Central memory CD8-positive, alpha-beta T cell (primary cell): ENCODE results near the gene CNNM2.
A peak's percentile ranks its signal among the peaks of the same experiment; 100 is the strongest.
"Not testable (repeated sequence)": the region's sequence is repeated elsewhere in the genome, so short reads cannot be mapped to it uniquely, and the experiment has no call there.

Experiments
- ATAC-seq: fragments of 150-1000 bp; cut with Tn5 transposase; replicated peaks from 2 replicates; pipeline ENCODE4 v1.10.0; 2022; ENCODE audit warnings: mild to moderate bottlenecking, moderate FRiP score, moderate number of reproducible peaks; ENCODE audit not compliant: poor library complexity, severe bottlenecking; ENCODE audit errors: extremely low read depth
- DNase-seq, 2 donors: peaks; one replicate each; pipeline ENCODE4 v3.0.0; 2021; ENCODE audit warnings: low spot score in 2 of 2
- H3K27ac Mint-ChIP-seq: one replicate; pipeline ENCODE4 v1.8.0; 2022; ENCODE audit warnings: low read depth, mild to moderate bottlenecking, moderate library complexity, mixed read lengths
- H3K27me3 Mint-ChIP-seq: one replicate; pipeline ENCODE4 v1.8.0; 2022; ENCODE audit warnings: mixed read lengths
- H3K36me3 Mint-ChIP-seq: one replicate; pipeline ENCODE4 v1.8.0; 2022; ENCODE audit warnings: mild to moderate bottlenecking, moderate library complexity, mixed read lengths; ENCODE audit not compliant: insufficient read depth
- H3K4me1 Mint-ChIP-seq: one replicate; pipeline ENCODE4 v1.8.0; 2022; ENCODE audit warnings: mixed read lengths
- H3K4me3 Mint-ChIP-seq: one replicate; pipeline ENCODE4 v1.8.0; 2022; ENCODE audit warnings: mild to moderate bottlenecking, moderate library complexity, mixed read lengths
- H3K9me3 Mint-ChIP-seq: one replicate; pipeline ENCODE4 v1.8.0; 2022; ENCODE audit warnings: mixed read lengths

CNNM2 gene

GRCh38 chr10:102906507-102906906 lies 11.6 kb upstream of the CNNM2 start:
- Mint-ChIP-seq H3K36me3 (no peaks in the 10 kb centered on the region), H3K4me3 (no peak overlapping the region), H3K27ac (no peak overlapping the region), H3K27me3 (no peaks in the 10 kb centered on the region), H3K9me3 (no peaks in the 10 kb centered on the region), H3K4me1 (no peaks in the 10 kb centered on the region)
- DNase-seq (no peak), ATAC-seq (no peak)

DNA sequence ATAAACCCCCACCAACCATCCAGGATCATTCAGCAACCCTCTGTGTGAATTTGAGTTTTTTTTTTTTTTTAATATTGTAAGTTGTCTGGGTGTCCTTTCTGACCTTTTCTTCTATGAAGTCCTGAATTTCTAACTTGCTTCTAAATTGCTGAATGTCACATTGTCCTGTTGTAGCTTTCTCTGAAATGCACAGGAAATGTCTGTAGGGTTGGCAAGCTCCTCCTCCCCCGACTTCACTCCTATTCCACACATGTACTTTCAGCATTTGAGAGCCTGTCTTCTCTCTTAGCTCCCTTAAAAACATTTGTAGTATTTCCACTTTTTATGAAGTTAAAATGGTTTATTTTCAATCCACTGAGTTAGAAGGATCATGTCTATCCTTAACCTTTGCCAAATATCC lies 3.3 kb upstream of the CNNM2 start:
- DNase-seq (no peak), ATAC-seq (no peak)
- no peak overlapping the region for H3K4me3 Mint-ChIP-seq
- H3K36me3 Mint-ChIP-seq, result peaks cover 11% of the 10 kb centered on the region
- H3K27me3 Mint-ChIP-seq, result peaks cover 15% of the 10 kb centered on the region
- no peak overlapping the region for H3K27ac Mint-ChIP-seq
- no peaks in the 10 kb centered on the region for H3K9me3 Mint-ChIP-seq
- H3K4me1 Mint-ChIP-seq, result peaks cover 11% of the 10 kb centered on the region

GRCh38 chr10:102916173-102916572 lies 1.9 kb upstream of the CNNM2 start:
- H3K4me3 Mint-ChIP-seq, result peak overlapping the region; percentile 97
- DNase-seq (no peak), ATAC-seq (no peak)
- peaks cover 11% of the 10 kb centered on the region for H3K36me3 Mint-ChIP-seq
- peaks cover 15% of the 10 kb centered on the region for H3K27me3 Mint-ChIP-seq
- H3K9me3 Mint-ChIP-seq, result no peaks in the 10 kb centered on the region
- no peak overlapping the region for H3K27ac Mint-ChIP-seq
- H3K4me1 Mint-ChIP-seq, result peaks cover 25% of the 10 kb centered on the region

GRCh38 chr10:102917314-102917961 lies 656 bp upstream of the CNNM2 start:
- Mint-ChIP-seq H3K9me3 (no peaks in the 10 kb centered on the region), H3K27me3 (peaks cover 9% of the 10 kb centered on the region), H3K4me3 (peak overlapping the region; percentile 97), H3K27ac (peak overlapping the region; percentile 79), H3K36me3 (peaks cover 11% of the 10 kb centered on the region), H3K4me1 (peaks cover 37% of the 10 kb centered on the region)
- ATAC-seq (peak; percentile 60), DNase-seq (peak; percentile 73 to 76)

DNA sequence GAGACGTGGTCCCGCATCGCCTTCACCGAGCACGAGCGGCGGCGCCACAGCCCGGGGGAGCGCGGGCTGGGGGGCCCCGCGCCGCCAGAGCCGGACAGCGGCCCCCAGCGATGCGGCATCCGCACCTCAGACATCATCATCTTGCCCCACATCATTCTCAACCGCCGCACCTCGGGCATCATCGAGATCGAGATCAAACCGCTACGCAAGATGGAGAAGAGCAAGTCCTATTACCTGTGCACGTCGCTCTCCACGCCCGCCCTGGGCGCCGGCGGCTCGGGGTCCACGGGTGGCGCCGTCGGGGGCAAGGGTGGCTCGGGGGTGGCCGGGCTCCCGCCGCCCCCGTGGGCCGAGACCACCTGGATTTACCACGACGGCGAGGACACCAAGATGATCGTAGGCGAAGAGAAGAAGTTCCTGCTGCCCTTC lies 737 bp downstream of the CNNM2 start:
- ATAC-seq, result no peak
- peak overlapping the region; percentile 97 for H3K4me3 Mint-ChIP-seq
- peak overlapping the region; percentile 79 for H3K27ac Mint-ChIP-seq
- H3K4me1 Mint-ChIP-seq, result peaks cover 51% of the 10 kb centered on the region
- no peaks in the 10 kb centered on the region for H3K9me3 Mint-ChIP-seq
- peaks cover 11% of the 10 kb centered on the region for H3K36me3 Mint-ChIP-seq
- DNase-seq, result peak in 1 of 2 donors; percentile 18
- H3K27me3 Mint-ChIP-seq, result peaks cover 3% of the 10 kb centered on the region

GRCh38 chr10:102919246-102919959 lies 1.3 kb downstream of the CNNM2 start:
- peak overlapping the region; percentile 38 for H3K27ac Mint-ChIP-seq
- H3K9me3 Mint-ChIP-seq, result no peaks in the 10 kb centered on the region
- DNase-seq, result no peak
- H3K4me1 Mint-ChIP-seq, result peaks cover 51% of the 10 kb centered on the region
- H3K27me3 Mint-ChIP-seq, result no peaks in the 10 kb centered on the region
- H3K36me3 Mint-ChIP-seq, result peaks cover 11% of the 10 kb centered on the region
- peak overlapping the region; percentile 97 for H3K4me3 Mint-ChIP-seq
- ATAC-seq, result no peak

- H3K27me3 Mint-ChIP-seq, result no peaks in the 10 kb centered on the region
- peak overlapping the region; percentile 97 for H3K4me3 Mint-ChIP-seq
- peaks cover 11% of the 10 kb centered on the region for H3K36me3 Mint-ChIP-seq
- H3K27ac Mint-ChIP-seq, result peak overlapping the region; percentile 38
- ATAC-seq (no peak), DNase-seq (no peak)
- H3K9me3 Mint-ChIP-seq, result no peaks in the 10 kb centered on the region
- peaks cover 51% of the 10 kb centered on the region for H3K4me1 Mint-ChIP-seq
These were observed 2.1 kb downstream of the CNNM2 start for GRCh38 chr10:102919992-102920739.

- Mint-ChIP-seq H3K27ac (peak overlapping the region; percentile 7), H3K9me3 (no peaks in the 10 kb centered on the region), H3K27me3 (no peaks in the 10 kb centered on the region), H3K36me3 (peaks cover 5% of the 10 kb centered on the region), H3K4me1 (peaks cover 52% of the 10 kb centered on the region), H3K4me3 (no peak overlapping the region)
- ATAC-seq (no peak), DNase-seq (no peak)
These were observed 5.5 kb downstream of the CNNM2 start for GRCh38 chr10:102923601-102924000.

- no peak overlapping the region for H3K27ac Mint-ChIP-seq
- H3K4me3 Mint-ChIP-seq, result no peak overlapping the region
- ATAC-seq, result no peak
- H3K36me3 Mint-ChIP-seq, result peaks cover 6% of the 10 kb centered on the region
- H3K4me1 Mint-ChIP-seq, result peaks cover 33% of the 10 kb centered on the region
- H3K9me3 Mint-ChIP-seq, result no peaks in the 10 kb centered on the region
- DNase-seq, result no peak
- H3K27me3 Mint-ChIP-seq, result no peaks in the 10 kb centered on the region
These were observed 8.7 kb downstream of the CNNM2 start for GRCh38 chr10:102926842-102927241.

DNA sequence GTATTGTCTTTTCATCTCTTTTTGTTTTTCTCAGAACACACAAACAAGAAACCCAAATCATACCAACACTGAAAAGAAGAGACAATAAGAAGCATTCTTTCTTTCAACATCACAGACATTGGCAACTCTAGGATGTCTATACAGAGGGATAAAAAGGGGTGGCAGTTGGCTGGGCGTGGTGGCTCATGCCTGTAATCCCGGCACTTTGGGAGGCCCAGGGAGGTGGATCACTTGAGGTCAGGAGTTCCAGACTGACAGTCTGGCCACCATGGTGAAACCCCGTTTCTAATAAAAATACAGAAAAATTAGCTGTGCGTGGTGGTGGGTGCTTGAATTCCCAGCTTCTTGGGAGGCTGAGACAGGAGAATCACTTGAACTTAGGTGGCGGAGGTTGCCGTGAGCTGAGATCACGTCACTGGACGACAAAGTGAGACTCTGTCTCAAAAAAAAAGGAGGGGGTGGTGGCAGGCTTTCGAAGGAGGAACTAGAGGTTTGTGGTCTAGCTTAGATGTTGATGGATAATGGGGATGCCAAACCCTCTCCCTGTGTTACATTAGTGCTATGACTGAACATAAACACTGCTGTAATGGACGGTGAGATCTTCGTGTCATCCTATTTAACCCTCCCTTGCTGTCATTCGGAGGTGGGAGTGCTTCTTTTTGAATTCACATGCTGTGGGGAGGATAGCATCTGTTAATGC lies 9.4 kb downstream of the CNNM2 start:
- Mint-ChIP-seq H3K4me1 (peaks cover 28% of the 10 kb centered on the region), H3K4me3 (no peak overlapping the region), H3K27ac (no peak overlapping the region), H3K27me3 (no peaks in the 10 kb centered on the region), H3K36me3 (peaks cover 6% of the 10 kb centered on the region), H3K9me3 (no peaks in the 10 kb centered on the region)
- ATAC-seq (no peak), DNase-seq (no peak)

GRCh38 chr10:102928442-102928841 lies 10.3 kb downstream of the CNNM2 start:
- peaks cover 18% of the 10 kb centered on the region for H3K4me1 Mint-ChIP-seq
- ATAC-seq, H3K36me3 Mint-ChIP-seq, H3K9me3 Mint-ChIP-seq, H3K27ac Mint-ChIP-seq, H3K4me3 Mint-ChIP-seq, DNase-seq, H3K27me3 Mint-ChIP-seq: not testable (repeated sequence)

DNA sequence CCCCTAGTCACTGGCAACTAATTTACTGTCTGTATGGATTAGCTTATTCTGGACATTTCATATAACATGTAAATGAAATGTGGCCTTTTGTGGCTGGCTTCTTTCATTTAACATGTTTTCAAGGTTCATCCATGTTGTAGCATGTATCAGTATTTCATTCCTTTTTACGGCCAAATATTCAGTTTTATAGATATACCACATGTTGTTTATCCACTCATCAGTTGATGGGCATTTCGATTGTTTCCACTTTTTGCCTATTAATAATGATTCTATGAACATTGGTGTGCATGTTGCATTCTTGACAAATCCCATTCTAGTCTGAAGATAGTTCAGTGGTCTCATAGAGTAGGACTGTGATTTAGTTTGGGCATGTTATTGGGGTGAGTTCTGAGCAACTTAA lies 12.6 kb downstream of the CNNM2 start:
- Mint-ChIP-seq H3K27ac (no peak overlapping the region), H3K36me3 (peaks cover 6% of the 10 kb centered on the region), H3K4me3 (no peak overlapping the region), H3K9me3 (no peaks in the 10 kb centered on the region), H3K4me1 (peaks cover 13% of the 10 kb centered on the region), H3K27me3 (no peaks in the 10 kb centered on the region)
- DNase-seq (no peak), ATAC-seq (no peak)
